HT1080 (cell line): Measurements from ENCODE around the gene SMARCE1. TPM values are rescaled to one million over a fixed set of nuclear protein-coding genes. Genes with fewer than 3 reads are reported as not detected.

ENCODE experiments used
- DNase-seq: peaks from one replicate; pipeline ENCODE4 v3.0.0-alpha.2; 2015; ENCODE audit warnings: low read depth
- total RNA-seq: library from RNA; depleted of rRNA; stranded (reverse); fragments of >200 nt; shearing (Covaris generic); gene quantifications from 2 replicates; pipeline ENCODE4 v1.2.3, GENCODE V29; 2014

Gene SMARCE1
- total RNA-seq, 1 experiment from 2014 or later = 83.4 TPM

DNA sequence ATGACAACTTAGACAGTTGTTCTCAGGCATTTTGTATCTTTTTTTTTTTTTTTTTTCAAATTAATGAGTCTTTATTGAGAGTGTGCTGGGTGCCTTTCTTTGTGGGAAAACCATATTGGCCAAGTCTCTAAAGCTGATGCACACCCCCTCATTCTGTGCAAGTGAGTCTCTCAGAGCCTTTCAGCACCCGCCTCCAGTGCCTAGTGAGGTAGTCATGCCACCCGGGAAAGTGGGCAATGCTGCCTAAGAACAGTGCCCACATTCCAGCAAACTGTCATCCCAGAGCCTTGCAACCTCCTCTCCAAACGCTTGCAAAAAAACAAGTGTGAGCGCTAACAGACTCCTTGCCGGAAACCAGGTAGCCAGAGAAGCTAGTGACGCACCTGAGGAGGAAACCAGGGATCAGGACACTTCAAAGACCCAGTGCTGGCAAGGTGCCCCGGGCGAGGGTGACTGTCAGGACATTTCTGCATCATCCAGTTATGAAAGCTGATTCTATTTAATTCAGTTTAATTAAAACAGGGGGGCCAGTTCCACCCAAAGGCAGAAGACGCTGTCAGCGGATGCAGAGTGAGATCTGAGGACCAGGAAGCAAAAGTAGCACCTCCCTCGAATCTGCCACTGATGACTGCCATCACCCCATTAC lies 34.9 kb downstream of the SMARCE1 start:
- DNase-seq = no peak

DNA sequence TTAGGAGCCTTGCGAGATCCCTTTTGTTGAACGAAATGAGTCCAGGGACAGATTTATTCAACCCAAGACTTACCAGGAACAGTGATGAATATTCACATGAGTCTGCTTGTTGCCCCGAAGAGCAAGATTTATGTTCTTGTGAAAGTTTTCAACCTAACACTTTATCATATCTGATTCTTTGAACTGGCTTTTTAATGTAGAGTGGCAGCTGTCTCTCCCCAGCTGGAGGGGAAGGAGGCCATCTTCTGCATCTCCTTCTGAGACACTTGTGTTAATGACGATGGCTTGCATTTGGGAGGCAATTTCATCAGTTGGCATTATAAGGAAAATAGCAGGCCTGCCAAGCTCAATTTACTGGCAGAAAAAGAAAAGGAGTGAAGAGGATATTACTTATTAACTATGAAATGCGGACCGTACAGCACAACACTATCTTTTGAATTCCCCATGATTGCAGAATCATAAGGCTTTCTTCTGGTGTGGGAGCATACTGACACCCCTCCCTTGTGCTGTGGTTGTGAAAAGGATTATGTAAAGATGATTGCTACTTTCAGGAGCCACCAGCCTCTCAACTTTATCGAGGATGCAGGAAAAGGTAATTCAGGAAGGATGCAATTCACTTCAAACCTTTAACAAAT lies 35.7 kb downstream of the SMARCE1 start:
- no peak for DNase-seq

DNA sequence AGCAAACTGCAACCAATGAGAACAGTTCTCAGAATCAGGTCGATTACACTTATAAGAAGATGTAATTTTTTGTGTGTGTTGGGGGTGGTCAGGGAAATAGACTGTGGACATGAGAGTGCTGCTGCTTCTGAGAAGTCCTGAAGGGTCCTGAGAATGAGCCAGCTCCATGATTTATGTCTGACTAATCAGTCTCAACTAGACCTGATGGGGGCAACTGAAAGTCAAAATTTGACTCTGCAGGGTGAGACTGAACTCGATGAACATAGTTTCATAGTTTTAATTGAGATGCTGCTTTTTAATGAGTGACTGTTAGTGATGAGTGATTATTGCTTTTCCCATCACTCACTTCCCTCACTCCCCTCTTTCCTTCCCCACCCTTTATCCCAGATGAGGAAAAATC lies 37.3 kb downstream of the SMARCE1 start:
- no peak for DNase-seq

DNA sequence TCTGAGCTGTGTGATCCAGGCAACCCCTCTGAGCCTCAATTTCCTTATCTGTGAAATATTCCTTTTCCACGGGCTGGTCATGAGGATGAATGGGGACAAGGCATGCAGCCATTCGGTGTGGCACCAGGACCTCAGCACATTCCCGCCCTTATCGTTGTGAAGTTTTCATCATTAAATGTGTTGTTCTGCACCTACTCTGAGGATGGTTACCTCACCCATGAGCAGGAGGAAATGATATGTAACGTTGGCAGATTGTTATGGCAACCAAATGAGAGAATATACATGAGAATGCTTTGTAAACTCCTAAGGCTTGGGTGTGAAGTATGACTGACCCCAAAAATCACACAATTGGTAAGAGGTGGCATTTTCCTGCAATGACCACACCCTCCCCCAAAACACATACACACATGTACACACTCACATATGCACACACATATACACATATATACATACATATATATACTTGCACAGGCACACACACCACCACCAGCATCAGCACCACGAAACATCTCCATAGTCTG lies 39.5 kb downstream of the SMARCE1 start:
- no peak for DNase-seq

DNA sequence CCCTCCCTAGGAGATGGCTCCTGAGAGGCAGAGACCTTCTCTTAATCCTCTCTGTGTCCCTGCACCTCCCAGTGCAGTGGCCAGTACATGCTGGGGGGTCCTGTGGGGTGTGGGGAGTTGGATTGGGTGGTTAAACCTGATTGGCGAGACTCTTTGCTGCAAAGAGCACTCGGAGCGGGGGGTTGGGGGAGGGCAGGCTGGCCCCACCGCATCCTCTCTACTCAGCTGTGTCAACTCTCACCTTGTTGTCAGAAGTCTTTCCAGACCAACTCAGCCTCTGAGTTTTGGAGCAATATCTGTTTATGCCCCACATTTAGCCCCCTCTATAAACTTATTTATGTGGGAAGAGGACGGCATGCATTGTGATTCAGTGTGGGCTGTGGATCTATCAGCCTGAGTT lies 40.0 kb downstream of the SMARCE1 start:
- DNase-seq = no peak

DNA sequence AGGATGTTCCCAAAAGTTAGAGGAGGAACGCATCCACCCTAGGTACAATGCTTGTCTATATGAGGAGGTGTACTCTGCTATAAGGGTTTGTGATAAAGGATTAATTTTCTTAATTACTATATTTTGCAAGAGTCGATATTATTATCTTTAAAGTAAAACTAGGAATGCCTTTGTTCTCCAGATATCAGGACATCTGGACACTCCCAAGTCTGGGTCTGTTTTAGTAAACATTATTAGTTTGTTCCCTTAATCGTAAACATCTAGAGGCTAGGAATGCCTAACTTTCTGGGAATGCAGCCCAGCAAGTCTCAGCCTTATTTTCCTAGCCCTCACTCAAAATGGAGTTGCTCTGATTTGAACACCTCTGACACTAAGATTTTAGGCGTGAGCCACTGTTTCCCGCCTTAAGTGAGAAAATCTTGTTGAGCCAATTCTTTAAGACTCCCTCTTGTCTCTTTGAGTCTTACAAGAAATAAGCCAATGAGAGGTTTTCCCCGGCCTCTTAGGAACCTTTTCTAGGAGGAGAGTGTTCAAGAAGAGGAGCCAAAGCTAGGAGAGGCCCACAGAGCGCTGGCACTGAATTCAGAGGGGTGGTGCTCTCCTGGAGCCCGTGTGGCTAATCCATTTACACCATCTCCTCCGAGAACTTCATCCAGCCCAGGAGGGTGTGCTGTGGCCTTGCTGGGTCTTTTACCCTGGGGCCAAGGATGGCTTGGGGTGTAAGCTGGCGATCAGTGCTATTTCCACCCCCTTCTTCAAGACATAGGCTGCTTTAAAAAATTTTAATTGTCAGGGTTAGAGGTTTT lies 40.9 kb downstream of the SMARCE1 start:
- no peak for DNase-seq

DNA sequence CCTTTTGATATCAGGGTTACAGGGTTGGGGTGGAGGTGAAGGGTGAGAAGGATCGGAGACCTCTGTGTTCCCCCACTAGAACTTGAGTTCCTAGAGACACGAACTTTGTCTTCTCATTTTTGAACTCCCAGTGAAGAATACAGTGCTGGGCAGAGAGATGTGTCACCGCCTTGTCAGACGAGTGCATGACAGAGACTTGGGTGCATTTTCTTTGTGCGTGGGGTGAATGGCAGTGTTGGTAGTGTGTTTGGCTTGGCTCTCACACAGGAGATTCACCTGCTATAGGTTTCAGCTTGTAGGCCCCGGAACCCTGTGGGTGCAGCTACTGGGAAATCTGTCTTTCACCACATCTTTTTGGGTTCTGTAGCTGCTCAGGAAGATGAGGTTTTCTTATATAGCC lies 42.3 kb downstream of the SMARCE1 start:
- DNase-seq = no peak

DNA sequence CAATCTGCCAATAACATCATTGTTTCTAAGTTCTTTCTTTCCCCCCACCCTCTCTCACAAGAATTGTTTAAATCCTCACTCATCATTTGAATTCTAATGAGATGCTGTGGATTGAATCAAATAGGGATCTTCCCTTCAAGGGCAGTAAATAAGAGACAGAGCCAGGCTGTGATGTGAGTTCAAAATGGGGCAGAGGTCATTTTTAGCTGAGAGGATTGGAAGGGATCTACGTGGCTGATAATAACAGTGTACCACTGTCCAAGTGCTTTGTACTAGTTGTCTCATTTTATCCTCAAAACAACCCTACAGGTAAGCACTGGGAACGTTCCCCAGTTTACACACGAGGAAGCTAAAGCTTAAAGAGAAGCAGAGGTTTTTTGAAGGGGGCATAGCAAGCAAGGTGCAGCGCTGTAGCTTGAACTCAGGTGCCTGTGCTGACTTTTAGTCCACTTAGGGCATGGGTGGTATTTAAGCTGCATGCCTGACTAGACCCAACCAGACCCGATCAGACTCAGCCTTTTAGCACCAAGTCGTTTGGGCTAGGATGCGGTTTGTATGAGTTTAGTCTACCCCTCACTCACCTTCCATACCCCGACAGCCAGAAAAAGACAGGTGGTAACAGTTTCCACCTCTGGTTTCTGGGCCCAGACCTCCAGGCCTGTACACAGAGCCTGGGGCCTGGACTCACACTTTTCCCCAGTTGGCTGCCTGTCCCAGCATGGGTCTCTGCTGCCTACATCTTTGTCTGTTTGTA lies 43.1 kb downstream of the SMARCE1 start:
- no peak for DNase-seq

DNA sequence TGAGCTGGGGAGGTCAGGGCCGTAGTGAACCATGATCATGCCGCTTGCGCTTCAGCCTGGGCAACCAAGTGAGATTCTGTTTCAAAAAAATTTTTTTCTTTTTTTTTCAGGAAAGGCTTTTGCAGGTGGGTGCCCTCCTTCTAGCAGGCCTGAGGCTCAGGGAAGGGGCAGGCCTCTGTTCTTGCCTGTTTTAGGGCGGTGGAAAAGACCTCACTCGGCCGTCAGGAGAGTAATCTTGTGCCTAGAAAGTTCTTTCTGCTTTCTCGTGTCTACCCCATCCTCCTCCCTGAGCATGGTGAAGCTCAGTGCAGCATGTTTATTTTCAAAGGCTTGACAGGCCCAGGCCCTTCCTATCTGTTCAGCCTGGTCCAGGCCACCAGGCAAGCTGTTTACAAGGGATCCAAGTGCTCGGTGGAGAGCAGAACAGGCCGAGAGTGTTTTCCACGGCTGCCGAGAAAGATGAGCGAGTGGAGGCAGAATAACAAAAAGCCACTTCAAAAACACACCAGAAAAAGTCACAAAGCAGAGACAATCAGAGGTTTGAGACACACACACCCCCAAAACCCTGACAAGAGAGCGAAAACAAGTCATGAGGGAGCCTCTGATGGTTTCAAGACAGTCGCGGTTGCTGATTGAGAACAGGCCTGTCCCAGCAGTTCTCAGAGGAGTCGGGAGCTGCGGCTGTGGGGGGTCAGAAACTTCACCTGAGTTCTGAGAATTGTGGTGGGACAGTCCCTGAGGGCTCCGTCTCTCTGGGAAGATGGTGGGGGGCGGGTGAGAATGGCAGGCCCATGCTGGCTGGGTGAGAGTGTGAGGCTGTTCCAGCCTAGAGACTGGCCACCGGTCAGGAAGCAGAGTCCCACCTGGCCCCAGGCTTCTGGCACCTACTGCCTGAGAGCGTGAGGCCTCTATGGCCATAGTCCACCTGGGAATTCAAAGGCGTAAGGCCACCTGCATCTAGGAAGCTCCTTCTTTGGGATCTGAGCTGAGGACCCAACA lies 44.9 kb downstream of the SMARCE1 start:
- DNase-seq = no peak

DNA sequence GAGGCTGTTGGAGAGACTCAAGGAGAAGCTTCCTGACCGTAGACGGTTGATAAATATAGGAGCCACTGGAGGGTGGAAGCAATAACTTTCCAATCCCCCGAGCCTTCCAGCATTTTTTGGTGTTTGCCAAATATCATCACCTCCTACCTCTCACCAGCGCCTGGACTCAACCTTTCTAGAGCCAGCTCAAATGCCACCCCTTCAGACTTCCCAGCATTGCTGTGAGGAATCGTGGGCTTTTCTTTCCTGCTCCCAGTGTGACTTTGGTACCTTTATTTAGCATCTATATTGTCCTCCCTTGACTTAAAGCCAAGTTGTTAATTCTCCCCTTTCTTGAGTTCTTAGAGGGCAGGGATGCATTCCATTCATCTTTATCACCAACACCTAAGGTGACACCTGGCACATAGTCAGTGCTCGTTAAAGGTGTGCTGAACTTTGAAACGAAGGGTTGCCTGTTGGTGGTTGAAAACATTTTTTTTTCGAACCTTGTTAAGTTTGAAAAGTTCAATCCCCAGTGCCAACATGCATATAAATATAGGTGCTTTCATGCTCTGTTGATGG lies 47.1 kb downstream of the SMARCE1 start:
- no peak for DNase-seq

DNA sequence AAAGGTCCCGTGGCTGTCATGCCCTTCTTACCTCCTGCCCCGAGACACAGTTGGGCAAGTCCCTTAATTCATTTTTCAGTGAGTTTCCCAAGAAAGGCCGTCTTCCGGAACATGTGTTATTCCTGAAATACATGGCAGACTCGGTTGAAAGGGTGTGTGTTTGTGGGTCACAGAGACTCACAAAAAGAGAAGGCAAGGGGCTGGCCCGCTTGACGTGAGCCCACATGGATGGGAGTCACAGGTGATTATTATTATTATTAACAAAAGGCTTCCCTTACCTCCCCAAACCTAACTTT lies 48.2 kb downstream of the SMARCE1 start:
- no peak for DNase-seq

DNA sequence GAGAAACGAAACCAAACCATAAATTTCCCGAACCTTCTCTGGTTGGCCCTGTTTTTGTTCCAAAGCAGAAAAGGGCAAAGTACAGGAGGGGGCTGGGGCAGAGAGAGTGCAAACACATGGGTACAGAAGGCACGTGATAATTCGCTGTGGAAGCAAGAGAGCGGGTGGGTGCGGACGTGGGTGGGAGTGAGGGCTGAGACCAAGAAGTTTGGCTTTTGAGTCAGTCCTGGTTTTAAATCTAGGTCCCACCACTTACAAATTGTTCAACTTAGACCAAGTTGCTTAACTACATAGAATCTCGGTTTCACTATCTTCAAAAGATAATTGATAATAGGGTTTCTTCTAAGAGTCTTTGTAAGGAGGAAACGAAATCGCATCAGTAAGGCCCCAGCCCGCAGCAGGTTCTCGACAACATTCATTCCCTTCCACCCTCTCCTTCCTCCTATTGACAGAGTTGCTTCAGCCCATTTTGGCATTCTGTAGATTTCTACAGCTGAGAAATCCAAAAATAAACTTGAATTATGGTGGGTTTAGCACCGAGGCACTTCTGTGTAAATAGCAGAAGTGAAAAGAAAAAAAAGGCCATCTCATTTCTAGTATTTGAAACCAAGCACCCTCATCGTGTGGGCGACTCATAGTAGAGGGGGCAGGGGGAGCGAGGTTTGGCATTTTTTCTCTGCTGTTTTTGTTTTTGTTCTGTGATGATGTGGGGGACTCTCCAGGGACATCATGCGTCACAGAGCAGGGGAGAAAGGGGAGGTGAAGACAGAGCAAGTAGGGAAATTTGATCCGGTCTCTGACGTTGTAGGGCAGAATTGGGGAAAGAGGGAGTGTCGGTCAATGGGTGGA lies 48.8 kb downstream of the SMARCE1 start:
- no peak for DNase-seq

DNA sequence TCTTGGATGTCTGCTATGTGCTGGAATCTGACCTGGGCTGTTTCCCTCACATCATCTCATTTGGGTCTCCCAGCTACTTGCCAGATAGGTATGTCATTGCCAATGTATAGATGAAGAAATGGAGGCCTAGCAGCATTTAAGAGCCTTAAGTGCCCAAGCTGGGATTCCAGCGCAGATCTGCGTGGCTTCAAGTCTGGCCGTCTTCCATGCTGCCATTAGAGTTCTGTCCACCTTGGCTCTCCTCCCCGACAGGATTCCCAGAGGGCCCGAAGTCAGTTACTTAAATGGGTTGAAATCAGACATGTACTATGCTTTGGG lies 49.4 kb downstream of the SMARCE1 start:
- no peak for DNase-seq

DNA sequence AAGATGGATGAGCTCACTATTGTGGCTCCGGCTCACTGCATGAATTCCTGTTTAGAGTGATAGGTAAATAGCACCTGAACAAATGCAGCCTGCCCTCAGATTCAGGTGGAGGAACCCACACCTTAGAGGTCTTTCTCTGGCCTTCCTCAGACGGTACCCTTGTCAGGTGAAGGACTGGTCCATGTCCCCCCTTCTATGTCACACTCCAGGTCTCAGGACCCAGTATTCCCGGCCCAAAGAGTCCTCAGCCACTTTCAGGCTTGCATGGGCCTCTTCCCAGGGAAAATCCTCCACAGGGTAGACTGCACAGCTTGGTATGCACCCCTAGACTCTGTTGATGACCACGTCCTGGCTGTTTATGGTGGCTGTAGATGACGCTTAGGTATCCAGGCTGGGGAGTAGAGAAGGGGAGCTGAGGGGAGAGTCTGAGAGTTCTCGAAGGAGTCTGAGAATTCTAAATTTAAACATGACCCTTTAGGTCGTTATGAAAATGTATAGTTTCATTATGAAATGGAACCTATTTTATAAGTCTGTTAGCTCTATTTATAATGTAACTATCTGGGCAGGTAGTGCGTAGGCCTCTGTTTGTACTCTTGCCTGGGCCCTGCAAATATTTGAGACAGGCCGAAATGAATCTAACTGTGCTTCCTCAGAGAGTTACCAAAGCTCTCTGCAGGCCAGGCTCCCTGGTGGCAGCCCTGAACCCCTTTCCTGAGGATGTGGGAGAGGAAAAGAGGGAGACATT lies 49.9 kb downstream of the SMARCE1 start:
- DNase-seq = no peak

DNA sequence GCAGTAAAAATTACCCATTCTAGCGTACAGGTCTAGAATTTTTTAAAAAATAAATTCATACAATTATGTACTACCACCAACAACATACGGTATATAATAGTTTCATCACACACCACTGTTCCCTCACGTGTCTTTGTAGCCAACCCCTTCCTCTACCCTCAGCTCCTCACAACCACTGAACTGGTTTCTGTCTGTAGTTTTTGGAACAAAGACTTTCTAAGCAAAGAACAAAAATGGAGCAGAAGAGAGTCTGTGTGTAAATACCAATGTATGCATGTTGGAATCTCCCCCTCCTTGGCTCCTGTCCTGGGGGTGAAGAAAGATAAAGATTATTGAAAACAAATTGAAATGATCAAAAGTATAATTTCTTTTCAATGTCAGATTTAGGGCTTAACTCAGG lies 50.5 kb downstream of the SMARCE1 start:
- no peak for DNase-seq

DNA sequence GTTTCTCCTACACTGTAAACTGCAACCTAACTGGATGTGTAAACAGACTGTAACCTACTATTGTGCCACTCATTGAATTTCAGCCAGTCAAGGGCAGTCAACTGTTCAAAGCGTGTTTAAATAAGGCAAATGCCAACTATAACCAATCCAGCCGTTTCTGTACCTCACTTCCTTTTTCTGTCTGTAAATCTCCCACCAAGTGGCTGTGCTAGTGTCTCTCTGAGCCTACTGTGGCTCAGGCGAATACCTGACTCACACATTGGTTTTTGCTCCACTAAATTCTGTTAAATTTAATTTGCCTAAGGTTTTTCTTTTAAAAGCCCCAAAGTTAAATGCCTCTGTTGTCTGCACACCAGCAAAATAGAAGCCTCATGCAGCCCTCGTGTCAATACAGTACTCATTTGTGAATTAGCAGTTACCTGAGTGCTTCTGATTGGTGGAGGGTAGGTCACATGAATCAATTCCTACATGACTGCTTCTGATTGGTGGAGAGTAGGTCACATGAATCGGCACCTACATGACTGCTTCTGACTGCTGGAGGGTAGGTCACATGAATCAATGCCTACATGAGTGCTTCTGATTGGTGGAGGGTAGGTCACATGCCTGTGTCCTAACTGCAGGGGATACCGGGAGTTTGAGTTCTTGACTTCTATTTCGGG lies 51.2 kb downstream of the SMARCE1 start:
- peak; percentile 99 for DNase-seq

DNA sequence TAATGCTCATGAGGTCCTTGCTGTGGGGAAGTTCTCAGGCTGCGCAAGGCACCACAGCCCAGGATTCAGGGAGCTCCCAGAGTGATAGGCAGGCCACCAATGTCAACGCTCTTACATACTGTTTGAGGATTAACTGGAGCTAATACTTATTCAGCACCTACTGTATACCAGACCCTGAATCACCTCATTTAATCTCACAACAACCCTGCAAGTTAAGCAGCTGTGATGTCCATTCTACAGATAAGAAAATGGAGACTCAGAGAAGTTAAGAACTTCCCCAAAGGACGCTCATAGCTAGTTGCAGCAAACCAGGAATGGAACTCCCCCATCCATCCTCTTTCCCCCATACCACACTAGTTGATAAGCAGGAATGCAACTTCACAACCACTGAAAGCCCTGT lies 56.9 kb downstream of the SMARCE1 start:
- DNase-seq = no peak

DNA sequence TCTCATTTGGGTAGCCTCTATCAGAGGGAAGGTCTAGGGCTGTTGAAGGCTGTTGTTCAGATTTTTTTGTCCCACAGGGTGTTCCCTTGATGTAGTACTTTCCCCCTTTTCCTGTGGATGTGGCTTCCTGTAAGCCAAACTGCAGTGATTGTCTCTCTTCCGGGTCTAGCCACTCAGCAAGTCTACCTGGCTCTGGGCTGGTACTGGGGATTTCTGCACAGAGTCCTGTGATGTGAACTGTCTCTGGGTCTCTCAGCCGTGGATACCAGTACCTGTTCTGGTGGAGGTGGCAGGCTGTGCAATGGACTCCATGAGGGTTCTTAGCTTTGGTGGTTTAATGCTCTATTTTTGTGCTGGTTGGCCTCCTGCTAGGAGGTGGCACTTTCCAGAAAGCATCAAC lies 59.1 kb downstream of the SMARCE1 start:
- no peak for DNase-seq
